K562 (cell line): ENCODE results near the gene TYW1B. TPM values are rescaled to one million over a fixed set of nuclear protein-coding genes. Genes with fewer than 3 reads are reported as not detected.
"Not testable (repeated sequence)": the region's sequence is repeated elsewhere in the genome, so short reads cannot be mapped to it uniquely, and the experiment has no call there.

Experiments
- ATAC-seq: fragments of 200-7000 bp; cut with Tn5 transposase; 3 replicates; pipeline ENCODE4 v1.9.1; 2020; ENCODE audit warnings: moderate library complexity
- BruUV-seq: library from RNA; stranded (reverse); fragments of 400-500 nt; replicated peaks from 2 replicates; lab custom pipeline; 2021; lab: Mats Ljungman, UMichigan
- CTCF ChIA-PET: fragments of 300-600 bp; formaldehyde crosslinking; extraction: SDS; loops from one replicate; lab custom pipeline; 2021; ENCODE audit warnings: low intra/inter-chr PET ratio; lab: Yijun Ruan, JAX
- POLR2A ChIA-PET: fragments of 300-600, 350-650 bp; sonication (Branson Sonifier 250); formaldehyde crosslinking; extraction: SDS; loops from one replicate; lab custom pipeline; 2021; ENCODE audit warnings: antibody characterized with exemption, inconsistent platforms; lab: Yijun Ruan, JAX
- DNase-seq, 4 experiments: peaks; one replicate each; pipeline versions ENCODE4 v3.0.0 to v3.0.0-alpha.2; 2011 to 2018; ENCODE audit warnings: low spot score in 3 of 4, mixed read lengths in 3 of 4; ENCODE audit errors: extremely low read depth in 1 of 4
- FAIRE-seq: peaks from 2 replicates; lab custom pipeline; 2011; peaks lifted over from hg19 to GRCh38; lab: Jason Lieb, UNC
- H2AFZ ChIP-seq: 2 replicates; pipeline ENCODE4 v1.6.0; 2011; ENCODE audit warnings: low read depth, low read length, control low read depth, inconsistent platforms
- H3K27ac ChIP-seq: fragments of 200-600 bp; 3 replicates; pipeline ENCODE4 v1.8.0; 2011; ENCODE audit warnings: low read depth, mild to moderate bottlenecking, control low read depth, inconsistent platforms, low read length, moderate library complexity, mixed read lengths; ENCODE audit errors: extremely low read depth
- H3K27me3 ChIP-seq, 2 experiments: fragments of 300-600 bp in 1 of 2; 2 replicates in 1 of 2; 3 replicates in 1 of 2; pipeline versions ENCODE4 v1.6.0 to v1.8.0; 2011; ENCODE audit warnings: inconsistent platforms in 2 of 2, low read length in 2 of 2, mild to moderate bottlenecking in 1 of 2, mixed read lengths in 1 of 2, moderate library complexity in 1 of 2; ENCODE audit not compliant: control insufficient read depth in 2 of 2, insufficient read depth in 2 of 2
- H3K36me3 ChIP-seq: fragments of 300-600 bp; 3 replicates; pipeline ENCODE4 v1.8.0; 2011; ENCODE audit warnings: mild to moderate bottlenecking, low read length, inconsistent platforms; ENCODE audit not compliant: control insufficient read depth, insufficient read depth
- H3K4me1 ChIP-seq, 2 experiments: fragments of 200-600 bp in 1 of 2; replicated peaks in 1 of 2; 2 replicates in 1 of 2; 3 replicates in 1 of 2; pipeline versions ENCODE4 v1.5.1 to v1.8.0; 2011; ENCODE audit warnings: inconsistent platforms in 2 of 2, low read length in 2 of 2, mild to moderate bottlenecking in 1 of 2, mixed read lengths in 1 of 2, moderate library complexity in 1 of 2; ENCODE audit not compliant: control insufficient read depth in 2 of 2, insufficient read depth in 2 of 2
- H3K4me2 ChIP-seq: 2 replicates; pipeline ENCODE4 v1.6.1; 2011; ENCODE audit warnings: low read length, control low read depth, inconsistent platforms, mixed read lengths; ENCODE audit not compliant: insufficient read depth
- H3K4me3 ChIP-seq: fragments of 200-600 bp; sonication (generic), shearing (Covaris generic); 2 replicates; pipeline ENCODE4 v1.5.1; 2016; ENCODE audit warnings: control low read depth, inconsistent platforms
- H3K79me2 ChIP-seq: fragments of 200-600 bp; 3 replicates; pipeline ENCODE4 v1.8.0; 2011; ENCODE audit warnings: low read length, inconsistent platforms; ENCODE audit not compliant: control insufficient read depth, insufficient read depth
- H3K9ac ChIP-seq, 2 experiments: 2 replicates each; pipeline versions ENCODE4 v1.6.0 to v1.6.1; 2011; ENCODE audit warnings: low read depth in 2 of 2, low read length in 2 of 2, control low read depth in 1 of 2, inconsistent platforms in 1 of 2, mild to moderate bottlenecking in 1 of 2, mixed read lengths in 1 of 2; ENCODE audit not compliant: insufficient read depth in 1 of 2
- H3K9me1 ChIP-seq: one replicate; pipeline ENCODE4 v1.6.0; 2011; ENCODE audit warnings: inconsistent platforms, mild to moderate bottlenecking, low read length, moderate library complexity; ENCODE audit not compliant: control insufficient read depth, insufficient read depth
- H3K9me3 ChIP-seq: replicated peaks from 2 replicates; pipeline ENCODE4 v1.5.1; 2011; ENCODE audit warnings: low read depth, low read length, inconsistent platforms; ENCODE audit not compliant: control insufficient read depth, insufficient read depth
- H4K20me1 ChIP-seq: replicated peaks from 2 replicates; pipeline ENCODE4 v1.6.1; 2011; ENCODE audit warnings: low read length, inconsistent platforms, mixed read lengths; ENCODE audit not compliant: control insufficient read depth, insufficient read depth
- WGBS: fragments of 100-300 bp; shearing (Covaris generic); methylation state at CpG from one replicate; pipeline ENCODE4 v1.1.6; 2016; ENCODE audit warnings: low coverage, mixed read lengths; ENCODE audit not compliant: insufficient coverage; ENCODE audit errors: missing lambda C conversion rate; 5-methylcytosine and 5-hydroxymethylcytosine counted together
- in situ Hi-C: fragments of 300-500 bp; cut with MboI; formaldehyde crosslinking; loops from 4 replicates; pipeline ENCODE4 v1.15.0; 2018; ENCODE audit warnings: inconsistent platforms, mixed read lengths
- intact Hi-C: fragments of 100-400 bp; cut with micrococcal nuclease; formaldehyde crosslinking; loops from 2 replicates; pipeline ENCODE4 v1.14.2; 2022
- polyA plus RNA-seq, 8 experiments: library from polyadenylated mRNA; depleted of rRNA in 4 of 8; stranded (reverse) in 5 of 8; unstranded in 3 of 8; fragments of >200 nt; fragmentation: Nextera tagmentation in 2 of 8; fragmentation: Illumina TruSeq in 1 of 8; extraction: Ambion mirVana in 2 of 8; extraction: Trizol in 1 of 8; gene quantifications; 2 replicates each; pipeline versions ENCODE4 v1.2.1 to v1.2.3, GENCODE V29; 2011 to 2014; ENCODE audit warnings: inconsistent platforms in 1 of 8, missing spikeins in 1 of 8
- total RNA-seq, 7 experiments: library from RNA; depleted of rRNA in 6 of 7; stranded (reverse); fragments of >200 nt in 6 of 7; fragmentation: Illumina TruSeq in 2 of 7; extraction: Trizol in 2 of 7; gene quantifications; 2 replicates each; pipeline versions ENCODE4 v1.2.1 to v1.2.3, GENCODE V29; 2011 to 2021; ENCODE audit warnings: low replicate concordance in 1 of 7

TYW1B gene
- total and polyA plus RNA-seq, 9 of the 15 experiments (the other 6 are each of a cell fraction or from before 2014, with no cell fraction given), result 5.8 to 14.7 (median 9.8) TPM

DNA sequence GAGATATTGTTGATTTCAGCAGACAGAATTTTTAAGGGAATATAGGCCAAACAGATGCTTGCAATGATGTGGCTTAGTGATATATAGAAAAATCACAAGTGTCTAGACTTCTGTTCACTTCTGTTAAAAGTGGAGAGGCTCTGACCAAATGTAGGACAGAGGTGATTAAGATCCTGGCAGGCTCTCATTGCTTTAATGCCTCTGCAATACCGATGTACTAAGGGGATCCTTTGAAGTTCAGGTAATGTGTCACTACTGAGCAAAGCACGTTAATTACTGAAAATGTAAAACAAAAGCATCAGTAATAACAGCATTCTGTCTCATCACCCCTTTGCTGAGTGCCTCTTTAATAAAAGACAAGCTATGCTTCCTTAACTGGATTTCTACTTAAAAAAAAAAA is 131.4 kb downstream of the TYW1B start:
- BruUV-seq, H3K4me2 ChIP-seq, H3K4me3 ChIP-seq, DNase-seq, intact Hi-C loops, H3K27me3 ChIP-seq, POLR2A ChIA-PET, H3K9me3 ChIP-seq, ATAC-seq, H4K20me1 ChIP-seq, in situ Hi-C loops, H3K9me1 ChIP-seq, H3K9ac ChIP-seq, CTCF ChIA-PET, H3K79me2 ChIP-seq, H3K4me1 ChIP-seq, H3K27ac ChIP-seq, H3K36me3 ChIP-seq, H2AFZ ChIP-seq: not testable (repeated sequence)
- FAIRE-seq, result peak; percentile 42
- WGBS, result 32% methylated on average over 2 of the region's 2 CpGs

DNA sequence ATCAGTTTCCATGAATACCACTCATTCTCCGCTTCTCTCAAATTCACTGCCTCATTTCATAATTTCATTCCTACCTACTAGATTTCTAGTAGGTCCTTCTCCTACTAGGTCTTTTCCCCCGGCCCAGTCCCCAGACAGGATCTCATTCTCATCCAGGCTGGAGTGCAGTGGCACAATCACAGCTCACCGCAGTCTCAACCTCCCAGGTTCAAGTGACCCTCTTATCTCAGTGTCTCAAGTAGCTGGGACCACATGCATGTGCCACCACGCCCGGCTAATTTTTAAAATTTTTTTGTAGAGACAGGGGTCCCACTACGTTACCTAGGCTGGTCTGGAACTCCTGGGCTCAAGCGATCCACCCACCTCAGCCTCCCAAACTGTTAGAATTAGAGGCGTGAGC is 132.5 kb downstream of the TYW1B start:
- H3K9me3 ChIP-seq, H3K79me2 ChIP-seq, ATAC-seq, H2AFZ ChIP-seq, BruUV-seq, H3K27me3 ChIP-seq, in situ Hi-C loops, DNase-seq, H3K4me1 ChIP-seq, CTCF ChIA-PET, H3K36me3 ChIP-seq, H4K20me1 ChIP-seq, H3K9ac ChIP-seq, FAIRE-seq, H3K4me2 ChIP-seq, POLR2A ChIA-PET, intact Hi-C loops, H3K9me1 ChIP-seq, H3K27ac ChIP-seq, H3K4me3 ChIP-seq: not testable (repeated sequence)
- WGBS, result 75% methylated on average over 8 of the region's 8 CpGs

DNA sequence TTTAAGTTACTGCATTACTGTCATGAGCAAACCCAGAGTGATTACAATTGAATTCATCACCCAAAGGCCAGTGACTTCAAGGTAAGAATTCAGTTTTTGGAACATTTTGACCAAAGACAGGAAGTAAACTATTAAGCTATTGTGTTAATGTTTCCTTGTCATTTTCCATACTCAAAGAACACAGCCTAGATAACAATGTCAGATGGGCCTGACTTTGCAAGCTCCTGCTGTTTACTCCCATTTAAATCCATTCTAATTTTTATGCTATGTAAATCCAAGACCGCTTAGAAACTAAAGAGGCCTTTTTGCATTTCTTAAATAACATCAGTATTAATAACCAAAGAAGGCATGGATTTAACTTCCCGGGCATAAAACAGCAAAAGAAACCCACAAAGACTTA is 136.6 kb downstream of the TYW1B start:
- BruUV-seq, POLR2A ChIA-PET, H3K4me3 ChIP-seq, H2AFZ ChIP-seq, H3K9me3 ChIP-seq, H3K4me1 ChIP-seq, ATAC-seq, H3K9ac ChIP-seq, H3K4me2 ChIP-seq, H4K20me1 ChIP-seq, intact Hi-C loops, H3K27ac ChIP-seq, in situ Hi-C loops, CTCF ChIA-PET, H3K27me3 ChIP-seq, H3K9me1 ChIP-seq, H3K36me3 ChIP-seq, H3K79me2 ChIP-seq, DNase-seq, FAIRE-seq: not testable (repeated sequence)
- 91% methylated on average over 2 of the region's 2 CpGs for WGBS
